ENCODE data around the gene TEAD4.

TEAD4 gene

GRCh38 chr12:3019005-3019680 is 59.9 kb downstream of the TEAD4 start:
- Histone ChIP-seq H3K4me3 (ENCODE audit: low read depth, low read length) (no peak overlapping the region), H3K36me3 (peaks cover 44% of the 10 kb centered on the region), H3K27ac (no peak overlapping the region), H3K9me3 (ENCODE audit: severe bottlenecking) (no peaks in the 10 kb centered on the region), H3K27me3 (ENCODE audit: insufficient read depth, low read depth, severe bottlenecking) (no peaks in the 10 kb centered on the region)
- DNase-seq: no peak
- no peak for TF ChIP-seq CTCF (IDR thresholded peaks at IDR 0.05; ENCODE audit: low read depth, low read length)

- H3K27ac ChIP-seq: no peak overlapping the region
- peaks cover 40% of the 10 kb centered on the region for H3K36me3 ChIP-seq
- no peaks in the 10 kb centered on the region for H3K9me3 ChIP-seq (ENCODE audit: severe bottlenecking)
- no peak overlapping the region for H3K4me3 ChIP-seq (ENCODE audit: low read depth, low read length)
- no peak for DNase-seq
- H3K27me3 ChIP-seq (ENCODE audit: insufficient read depth, low read depth, severe bottlenecking): no peaks in the 10 kb centered on the region
- no peak for TF ChIP-seq CTCF (IDR thresholded peaks at IDR 0.05; ENCODE audit: low read depth, low read length)
Observed at GRCh38 chr12:3020399-3020798, 61.2 kb downstream of the TEAD4 start.

GRCh38 chr12:3020850-3021435 is 61.7 kb downstream of the TEAD4 start:
- no peak for DNase-seq
- no peak for TF ChIP-seq CTCF (IDR thresholded peaks at IDR 0.05; ENCODE audit: low read depth, low read length)
- Histone ChIP-seq H3K27ac (no peak overlapping the region), H3K36me3 (peaks cover 36% of the 10 kb centered on the region), H3K27me3 (ENCODE audit: insufficient read depth, low read depth, severe bottlenecking) (no peaks in the 10 kb centered on the region), H3K4me3 (ENCODE audit: low read depth, low read length) (no peak overlapping the region), H3K9me3 (ENCODE audit: severe bottlenecking) (no peaks in the 10 kb centered on the region)

- H3K36me3 ChIP-seq: peaks cover 47% of the 10 kb centered on the region
- no peak for DNase-seq
- no peak overlapping the region for H3K4me3 ChIP-seq (ENCODE audit: low read depth, low read length)
- TF ChIP-seq CTCF (IDR thresholded peaks at IDR 0.05; ENCODE audit: low read depth, low read length): no peak
- no peak overlapping the region for H3K27ac ChIP-seq
- H3K27me3 ChIP-seq (ENCODE audit: insufficient read depth, low read depth, severe bottlenecking): no peaks in the 10 kb centered on the region
- H3K9me3 ChIP-seq (ENCODE audit: severe bottlenecking): no peaks in the 10 kb centered on the region
Observed at GRCh38 chr12:3022411-3022810, 63.2 kb downstream of the TEAD4 start.

GRCh38 chr12:3022961-3023360 is 63.8 kb downstream of the TEAD4 start:
- DNase-seq: no peak
- Histone ChIP-seq H3K4me3 (ENCODE audit: low read depth, low read length) (no peak overlapping the region), H3K27me3 (ENCODE audit: insufficient read depth, low read depth, severe bottlenecking) (no peaks in the 10 kb centered on the region), H3K36me3 (peaks cover 47% of the 10 kb centered on the region), H3K9me3 (ENCODE audit: severe bottlenecking) (no peaks in the 10 kb centered on the region), H3K27ac (no peak overlapping the region)
- TF ChIP-seq CTCF (IDR thresholded peaks at IDR 0.05; ENCODE audit: low read depth, low read length): no peak

GRCh38 chr12:3028108-3028507 is 68.9 kb downstream of the TEAD4 start:
- Histone ChIP-seq H3K9me3 (ENCODE audit: severe bottlenecking) (no peaks in the 10 kb centered on the region), H3K27me3 (ENCODE audit: insufficient read depth, low read depth, severe bottlenecking) (no peaks in the 10 kb centered on the region), H3K36me3 (peaks cover 24% of the 10 kb centered on the region), H3K27ac (no peak overlapping the region), H3K4me3 (ENCODE audit: low read depth, low read length) (no peak overlapping the region)
- no peak for TF ChIP-seq CTCF (IDR thresholded peaks at IDR 0.05; ENCODE audit: low read depth, low read length)
- no peak for DNase-seq

All from WERI-Rb-1 (cell line).